NCI-H2171 (cell line): ENCODE measurements around the gene PWWP3B.
"Not testable (repeated sequence)": the region's sequence is repeated elsewhere in the genome, so short reads cannot be mapped to it uniquely, and the experiment has no call there.

ENCODE experiments used
- DNase-seq: peaks from one replicate; lab custom pipeline; 2025; lab: John Stamatoyannopoulos, UW

PWWP3B gene

GRCh38 chrX:106168107-106168506, at the start of gene PWWP3B:
PWWP3B (plus strand) TSS chrX:106168305; CDS start chrX:106205433, 37,128 bp downstream.
- DNase-seq, result no peak

DNA sequence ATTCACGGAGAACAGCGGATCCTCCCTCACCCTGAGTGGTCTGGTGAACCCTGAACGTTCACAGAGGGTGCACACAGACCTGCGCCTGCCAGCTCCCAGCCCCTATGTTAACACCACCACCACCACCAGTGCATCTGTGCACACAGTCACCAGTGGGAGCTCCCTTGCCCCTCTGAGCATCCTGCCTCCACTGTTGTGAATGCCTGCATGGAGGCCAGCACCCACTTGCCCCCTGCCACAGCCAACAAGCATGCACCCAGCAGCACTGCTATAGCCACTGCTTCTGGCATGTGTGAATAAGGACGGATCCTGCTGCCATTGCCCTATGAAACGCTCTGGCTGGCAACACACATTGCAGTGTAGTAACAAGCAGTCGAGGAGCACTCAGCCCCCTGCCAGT, 29.1 kb upstream of the PWWP3B start:
- no peak for DNase-seq

DNA sequence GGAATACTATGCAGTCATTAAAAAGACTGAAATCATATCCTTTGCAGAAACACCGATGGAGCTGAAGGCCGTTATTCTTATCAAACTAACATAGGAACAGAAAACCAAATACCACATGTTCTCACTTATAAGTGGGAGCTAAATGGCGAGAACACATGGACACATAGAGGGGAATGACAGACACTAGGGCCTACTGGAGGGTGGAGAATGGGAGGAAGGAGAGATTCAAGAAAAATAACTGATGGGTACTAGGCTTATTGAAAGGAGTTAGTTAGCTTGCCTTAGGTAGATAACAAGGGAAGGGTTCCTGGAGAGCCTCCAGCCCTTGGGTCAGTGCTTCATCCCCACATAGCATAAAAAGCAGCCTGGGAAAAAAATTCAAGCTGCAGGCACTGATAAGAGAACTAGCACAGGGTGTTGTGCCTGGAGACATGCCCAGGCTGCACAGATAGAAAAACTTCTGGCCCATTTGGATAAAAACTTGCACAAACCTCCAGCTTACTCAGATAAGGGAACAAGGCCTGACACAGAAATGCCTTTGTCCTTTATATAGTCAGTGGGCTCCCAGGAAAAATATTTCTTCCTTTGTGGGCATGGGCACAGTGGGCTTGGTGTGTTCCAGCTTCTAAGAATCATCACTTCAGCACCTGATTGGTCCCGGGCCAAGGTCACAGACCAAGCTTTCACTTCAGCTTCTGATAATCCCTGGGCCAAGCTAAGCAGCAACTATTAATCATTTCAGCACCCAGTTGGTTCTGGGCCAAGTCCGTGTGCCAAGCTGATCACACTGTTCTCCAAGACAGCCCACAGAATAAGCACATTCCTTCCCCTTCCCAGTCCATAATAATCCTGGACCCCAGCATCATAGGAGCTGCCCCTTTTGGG, 23.1 kb upstream of the PWWP3B start:
- no peak for DNase-seq

GRCh38 chrX:106150701-106151100, 17.4 kb upstream of the PWWP3B start:
- DNase-seq, result no peak

- no peak for DNase-seq
Measured at GRCh38 chrX:106159861-106160282, 8.2 kb upstream of the PWWP3B start.

DNA sequence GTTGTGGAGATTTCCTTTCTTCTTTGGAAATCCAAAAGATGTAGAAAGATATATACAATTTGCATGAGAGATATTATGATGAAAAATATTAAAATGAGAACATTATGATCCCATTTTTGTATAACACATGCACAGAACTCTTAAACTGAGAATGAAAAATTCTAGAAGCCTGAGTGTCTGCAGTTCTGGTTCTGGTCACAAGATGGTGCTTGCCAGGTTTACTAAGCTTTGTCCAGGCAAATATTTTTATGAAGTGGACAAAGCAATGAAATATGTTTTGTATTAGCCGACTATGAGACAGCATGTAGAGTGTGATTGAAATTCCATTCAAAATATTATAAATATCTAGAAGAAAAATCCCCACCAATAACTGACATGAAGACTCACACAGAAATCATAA, 2.2 kb downstream of the PWWP3B start:
- no peak for DNase-seq

DNA sequence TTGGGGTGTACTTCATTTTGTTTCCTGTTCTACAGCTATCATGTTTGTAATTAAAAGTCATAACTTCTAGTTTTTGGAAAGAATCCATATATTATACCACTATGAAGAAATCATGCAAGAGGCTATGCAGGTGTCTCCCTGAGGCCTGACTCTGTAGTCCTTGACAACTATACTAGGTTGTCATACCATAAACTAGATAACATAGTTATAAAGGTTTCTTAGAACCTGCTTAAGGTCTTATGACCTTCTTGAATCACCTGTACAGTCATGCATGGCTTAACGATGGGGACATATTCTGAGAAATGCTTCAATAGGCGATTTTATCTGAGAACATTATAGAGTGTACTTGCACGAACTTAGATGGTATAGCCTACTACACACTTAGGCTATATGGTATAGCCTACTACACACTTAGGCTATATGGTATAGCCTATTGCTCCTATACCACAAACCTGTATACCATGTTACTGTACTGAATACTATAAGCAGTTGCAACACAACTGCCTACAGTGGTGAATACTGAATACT, 3.3 kb downstream of the PWWP3B start:
- no peak for DNase-seq

GRCh38 chrX:106177106-106177981, 9.2 kb downstream of the PWWP3B start:
- no peak for DNase-seq

DNA sequence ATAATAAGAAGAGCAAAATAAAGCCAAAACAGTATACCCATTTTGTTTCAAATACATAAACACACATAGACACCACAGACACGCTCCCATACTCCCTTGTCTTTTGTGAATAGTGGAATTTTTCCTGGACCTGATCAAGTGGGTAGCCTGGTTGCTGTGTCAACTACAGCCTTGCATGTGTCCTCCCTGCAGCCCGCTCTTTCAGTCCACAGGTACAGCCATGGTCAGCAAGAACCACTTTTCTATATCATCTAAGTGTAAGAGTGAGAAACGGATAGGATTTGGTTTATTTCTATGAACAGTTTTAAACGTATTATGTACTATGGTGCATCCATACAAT, 9.8 kb downstream of the PWWP3B start:
- DNase-seq, result no peak

DNA sequence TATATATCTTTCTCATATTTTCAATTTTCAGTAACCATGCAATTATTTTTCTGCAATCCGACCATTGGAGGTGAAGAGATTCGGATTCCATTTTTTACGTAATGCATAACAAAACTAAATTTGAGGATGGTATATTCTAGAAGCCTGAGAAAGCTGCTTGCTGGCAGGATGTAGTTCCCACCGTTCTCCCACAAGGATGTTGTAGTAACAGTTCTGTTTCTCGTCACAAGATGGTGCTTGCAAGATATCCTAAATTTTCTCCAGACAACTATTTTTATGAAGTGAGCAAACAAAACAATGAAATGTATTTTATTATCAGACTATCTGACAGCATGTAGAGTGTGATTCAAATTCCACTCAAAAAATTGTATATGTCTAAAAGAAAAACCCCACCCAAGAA, 10.7 kb downstream of the PWWP3B start:
- DNase-seq, result no peak

- not testable (repeated sequence) for DNase-seq
Measured at GRCh38 chrX:106183685-106184084, 15.6 kb downstream of the PWWP3B start.

DNA sequence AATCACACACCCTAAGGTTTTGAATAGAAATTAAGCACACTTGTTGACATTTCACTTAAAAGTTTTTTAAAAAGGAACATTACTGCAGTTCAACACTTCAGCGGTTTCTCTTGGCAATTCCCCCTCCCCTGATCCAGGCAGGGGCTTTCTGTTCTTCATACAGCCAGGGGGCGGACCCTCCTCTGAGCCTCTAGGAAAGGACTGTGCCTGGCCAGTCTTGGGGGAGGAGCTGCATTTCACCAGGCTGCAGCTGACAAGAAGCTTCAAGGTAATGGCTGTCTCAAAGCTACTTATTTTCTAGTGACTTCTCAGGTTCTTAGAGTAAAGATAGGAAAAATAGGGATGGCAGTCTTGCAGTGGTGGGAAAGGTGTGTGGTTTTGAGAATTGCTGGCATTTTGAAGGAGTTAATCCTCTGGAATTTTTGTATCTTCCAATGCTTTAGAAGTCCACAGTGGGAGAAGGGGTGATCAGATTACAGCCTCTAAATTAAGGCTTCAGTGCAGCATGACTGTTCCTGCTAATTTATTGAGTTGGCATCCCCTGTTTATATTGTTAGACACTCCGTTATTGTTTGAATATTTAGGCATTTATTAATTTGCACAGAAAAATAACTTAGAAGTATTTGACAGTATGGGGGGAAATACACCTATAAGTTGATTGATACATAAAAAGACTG, 33.5 kb downstream of the PWWP3B start:
- DNase-seq, result no peak

- no peak for DNase-seq
Measured at GRCh38 chrX:106203315-106203714, 35.2 kb downstream of the PWWP3B start.

DNA sequence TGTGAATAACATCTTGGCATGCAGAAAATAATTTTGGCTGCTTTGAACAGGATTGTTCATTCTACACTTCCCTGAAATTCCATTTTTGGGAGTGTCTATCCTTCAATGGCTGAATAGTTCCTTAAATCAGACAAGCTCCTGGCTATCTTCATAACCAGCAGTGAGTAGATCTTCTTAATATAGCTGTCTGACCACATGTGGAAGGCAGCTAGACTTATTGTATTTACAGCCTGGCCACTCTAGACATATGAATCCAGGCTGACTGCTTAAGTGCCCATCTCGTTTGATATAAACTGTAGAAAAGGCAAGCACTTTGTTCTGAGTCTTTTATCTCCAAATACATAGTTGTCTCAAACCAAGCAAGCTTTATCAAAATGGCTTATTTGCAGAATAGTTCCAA, 40.0 kb downstream of the PWWP3B start:
- no peak for DNase-seq
